GM19238 (cell line): ENCODE measurements around the gene ITPKB.
"Not testable (repeated sequence)": the region's sequence is repeated elsewhere in the genome, so short reads cannot be mapped to it uniquely, and the experiment has no call there.

Source experiments
- DNase-seq: peaks from one replicate; pipeline ENCODE4 v3.0.0; 2011; ENCODE audit warnings: low spot score; ENCODE audit not compliant: insufficient read length

The ITPKB gene

DNA sequence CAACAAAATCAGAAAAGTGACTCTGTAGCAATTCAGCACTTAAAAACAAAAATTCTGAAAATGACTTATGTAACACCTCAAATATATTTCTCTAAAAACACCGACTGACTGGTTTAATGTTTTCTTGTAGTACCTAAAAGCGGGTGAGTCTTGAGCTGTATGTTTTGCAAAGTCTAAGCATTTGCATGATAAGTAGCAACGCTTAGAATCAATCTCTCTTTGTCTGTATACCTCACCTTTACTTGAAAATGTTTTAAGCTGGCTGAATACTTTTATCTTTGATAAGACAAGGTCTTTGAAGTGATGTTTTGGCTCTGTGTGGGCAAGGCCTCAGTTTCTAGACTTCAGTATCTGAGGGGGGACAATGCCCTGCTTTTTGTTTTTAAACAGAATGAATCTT, 8.2 kb downstream of the ITPKB start:
- no peak for DNase-seq

DNA sequence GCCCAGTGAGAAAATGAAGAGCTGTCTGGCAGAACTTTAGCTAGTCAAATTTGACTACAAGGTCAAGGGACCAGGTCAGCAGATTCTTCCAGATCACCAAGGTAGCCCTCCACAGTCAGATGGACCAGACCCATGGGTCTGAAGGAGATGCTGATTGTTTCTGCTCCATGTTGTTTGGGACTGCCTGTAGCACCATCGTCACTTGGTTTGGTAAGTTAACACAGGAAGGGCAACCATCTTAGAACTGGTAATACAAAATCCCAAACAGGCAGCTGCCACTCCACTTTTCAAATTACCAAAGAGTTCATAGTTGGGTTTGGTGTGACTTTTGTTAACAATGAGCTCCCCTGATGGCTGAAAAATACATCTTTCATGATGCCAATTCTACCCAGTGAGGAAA, 9.0 kb downstream of the ITPKB start:
- DNase-seq: no peak

DNA sequence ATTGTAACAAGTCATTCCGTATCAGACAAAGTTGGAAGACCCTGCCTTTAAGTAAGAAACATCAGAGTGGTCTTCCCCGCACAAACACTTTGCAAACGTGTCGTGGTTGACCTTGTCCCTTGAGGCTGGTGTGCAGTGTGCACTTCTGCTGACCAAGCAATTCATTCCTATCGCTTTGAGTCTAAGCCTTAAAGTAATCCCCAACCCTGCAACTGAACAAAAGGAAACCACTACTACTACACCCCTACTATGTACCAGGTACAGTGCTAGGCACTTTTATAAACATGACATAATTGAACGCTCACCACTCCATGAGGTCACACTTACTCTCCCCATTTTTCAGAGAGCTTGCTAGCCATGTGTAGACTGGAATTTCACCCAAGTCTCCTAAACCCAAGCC, 10.6 kb downstream of the ITPKB start:
- no peak for DNase-seq

DNA sequence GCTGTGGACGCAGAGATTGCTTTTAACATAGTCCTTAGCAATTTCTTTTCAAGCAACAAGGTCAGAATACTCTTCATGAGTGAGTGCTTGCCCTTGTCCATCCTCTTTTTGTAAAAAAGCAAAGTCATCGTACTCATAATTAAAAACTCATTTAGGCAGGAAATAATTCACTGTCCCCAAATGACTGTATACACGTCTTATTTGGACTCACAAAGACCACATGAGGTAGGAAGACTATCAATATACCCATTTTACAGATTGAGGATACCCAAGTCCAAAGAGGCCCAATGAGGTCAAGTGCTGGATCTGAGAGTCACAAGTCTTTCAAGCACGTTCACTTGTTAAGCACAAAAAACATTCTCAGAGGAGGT, 13.2 kb downstream of the ITPKB start:
- DNase-seq: no peak

DNA sequence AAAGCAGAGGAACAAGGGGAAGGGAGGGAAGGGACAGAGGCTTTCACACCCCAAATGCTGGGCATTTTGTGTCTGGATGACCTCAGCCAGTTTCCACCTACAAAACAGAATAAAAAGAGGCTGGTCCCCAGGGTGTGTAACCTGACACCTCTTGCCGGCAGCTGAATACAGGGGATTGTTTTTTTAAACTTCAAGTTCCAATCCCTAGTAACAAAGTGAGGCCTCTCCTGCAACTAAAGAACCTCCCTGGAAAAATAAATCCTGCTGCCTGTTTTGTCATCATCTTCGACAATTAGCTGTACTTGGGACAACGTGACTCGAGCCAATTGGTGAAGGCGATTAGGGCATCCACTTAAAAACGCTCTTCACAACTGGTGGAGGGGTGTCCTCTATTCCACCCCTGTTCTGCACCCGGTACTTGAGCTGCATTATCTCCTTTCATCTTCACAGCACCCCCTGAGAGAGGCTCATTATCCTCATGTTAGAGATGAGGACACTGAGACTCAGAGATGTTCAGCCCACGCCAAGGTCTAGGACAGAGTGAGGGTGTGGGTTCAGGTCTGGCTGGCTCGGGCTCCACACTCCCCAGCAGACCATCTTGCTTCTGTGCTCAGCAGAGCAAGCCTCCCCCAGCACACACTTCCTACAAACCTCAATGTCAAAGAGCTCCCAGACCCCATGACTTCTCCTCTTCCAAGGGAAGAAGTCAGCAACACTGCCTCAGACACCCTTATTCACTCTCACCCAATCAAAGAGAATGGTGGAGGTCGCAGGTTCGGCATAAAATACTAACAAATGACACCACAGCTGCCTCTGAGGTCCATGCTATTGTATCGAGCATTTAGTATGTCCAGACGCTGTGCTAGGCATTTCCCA, 15.2 kb downstream of the ITPKB start:
- DNase-seq: no peak

DNA sequence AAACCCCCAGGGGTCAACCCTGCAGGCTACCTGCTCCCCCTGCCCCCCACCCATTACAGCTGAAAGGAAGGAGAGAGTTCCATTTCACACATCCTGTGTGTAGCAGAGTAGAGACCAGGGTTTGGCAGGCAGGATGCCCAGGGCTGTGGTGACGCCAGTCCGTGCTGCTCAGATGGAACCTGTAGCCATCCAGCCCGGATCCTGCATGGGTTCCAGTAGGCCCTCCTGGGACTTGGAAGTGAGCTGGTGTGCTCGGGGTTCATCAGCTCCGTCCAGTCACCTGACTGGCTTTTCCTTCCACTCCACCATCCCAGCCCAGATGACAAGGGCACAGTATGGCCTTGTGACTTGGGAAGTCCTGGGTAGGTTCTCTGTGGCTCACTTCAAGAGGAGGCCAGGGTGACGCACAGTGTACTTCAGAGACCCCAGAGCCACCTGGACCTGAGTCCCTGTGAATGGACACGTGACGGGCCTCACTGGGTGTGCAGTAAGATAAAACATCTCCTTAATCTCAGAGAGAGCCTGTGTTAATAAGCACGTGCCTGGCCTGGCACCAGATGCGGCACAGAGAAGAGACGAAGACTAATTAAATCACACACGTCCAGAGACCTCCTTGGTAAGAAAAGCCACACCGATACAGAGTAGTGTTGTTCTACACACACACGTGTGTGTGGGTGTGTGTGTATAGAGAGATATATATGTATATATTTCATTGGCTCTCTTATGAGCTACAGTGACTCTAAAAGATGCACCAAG, 16.0 kb downstream of the ITPKB start:
- no peak for DNase-seq

DNA sequence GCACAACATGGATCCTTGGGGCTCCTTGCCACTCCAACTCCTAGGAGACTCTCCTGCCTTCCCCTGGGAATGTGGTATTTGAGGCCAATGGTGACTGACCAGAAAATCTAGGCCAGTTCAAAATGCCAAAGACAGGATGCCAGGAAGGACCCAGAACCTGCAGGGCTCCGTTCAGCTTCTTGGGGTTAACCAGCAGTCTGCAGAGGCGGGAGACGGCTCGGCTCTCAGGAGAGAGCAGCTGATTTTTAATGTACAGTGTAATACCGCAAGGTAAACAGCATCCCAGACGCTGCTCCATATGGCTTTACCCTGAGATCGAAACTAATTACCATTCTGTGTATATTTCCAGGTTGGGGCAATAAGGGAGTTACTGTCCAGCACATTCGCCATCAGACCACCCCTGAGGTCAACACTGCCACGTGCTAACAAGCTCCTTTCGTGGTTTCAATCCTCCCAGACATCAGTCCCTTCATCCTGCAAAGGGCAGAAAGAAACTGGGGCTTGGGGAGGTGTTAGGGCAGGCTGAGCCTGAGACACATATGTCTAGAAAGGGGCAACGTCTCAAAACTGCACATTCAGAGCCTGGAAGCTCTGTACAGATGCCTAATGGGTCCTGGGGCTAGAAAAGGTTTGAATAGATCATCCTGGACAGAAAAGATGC, 16.7 kb downstream of the ITPKB start:
- DNase-seq: no peak

DNA sequence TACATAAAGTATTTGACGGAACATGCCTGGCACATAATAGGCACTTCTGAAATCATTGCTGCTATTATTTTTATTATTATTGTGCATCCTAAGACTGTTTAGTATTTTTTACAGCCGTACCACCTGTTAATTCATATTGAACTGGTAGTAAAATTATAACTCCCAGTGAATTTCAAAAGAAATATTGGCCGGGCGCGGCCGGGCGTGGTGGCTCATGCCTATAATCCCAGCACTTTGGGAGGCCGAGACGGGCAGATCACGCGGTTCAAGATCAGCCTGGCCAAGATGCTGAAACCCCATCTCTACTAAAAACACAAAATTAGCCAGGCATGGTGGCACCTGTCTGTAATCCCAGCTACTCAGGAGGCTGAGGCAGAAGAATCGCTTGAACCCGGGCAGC, 18.5 kb downstream of the ITPKB start:
- not testable (repeated sequence) for DNase-seq

DNA sequence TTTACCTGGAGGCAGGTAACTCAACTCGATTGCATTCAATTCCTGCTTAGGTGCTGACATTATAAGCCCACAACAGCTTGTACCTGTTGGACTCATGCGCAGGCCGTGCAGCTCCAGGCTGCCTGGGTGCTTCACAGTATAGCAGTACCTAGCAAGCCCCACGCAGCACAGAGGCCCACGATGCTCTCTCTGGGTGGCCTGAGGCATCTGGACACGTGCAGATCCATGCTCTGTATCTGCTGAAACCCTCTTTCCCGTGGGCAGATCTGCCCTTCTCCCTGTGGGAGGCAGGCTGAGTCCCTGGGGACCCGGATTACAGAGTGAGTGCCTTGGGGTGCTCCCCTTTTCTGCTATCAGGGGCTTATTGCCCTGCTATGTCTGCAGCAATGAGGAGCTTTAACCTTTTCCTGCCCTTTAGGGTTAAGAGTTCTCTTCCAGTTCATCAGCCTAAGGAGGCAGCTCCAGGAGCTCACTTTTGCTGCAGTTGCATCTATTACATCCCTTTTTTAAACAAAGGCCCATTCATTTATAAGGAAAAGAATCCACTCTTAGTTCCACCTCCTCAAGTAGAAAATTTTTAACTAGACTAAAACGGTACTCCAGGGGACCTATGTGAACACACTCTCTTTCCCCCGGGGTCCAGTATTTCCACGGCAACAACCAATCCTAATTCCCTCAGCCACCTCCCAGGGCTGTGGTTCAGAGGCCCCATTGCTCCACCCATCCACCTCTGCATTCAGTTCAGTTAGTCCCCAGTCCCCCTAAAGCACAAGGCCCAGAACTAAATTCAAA, 19.3 kb downstream of the ITPKB start:
- DNase-seq: no peak

DNA sequence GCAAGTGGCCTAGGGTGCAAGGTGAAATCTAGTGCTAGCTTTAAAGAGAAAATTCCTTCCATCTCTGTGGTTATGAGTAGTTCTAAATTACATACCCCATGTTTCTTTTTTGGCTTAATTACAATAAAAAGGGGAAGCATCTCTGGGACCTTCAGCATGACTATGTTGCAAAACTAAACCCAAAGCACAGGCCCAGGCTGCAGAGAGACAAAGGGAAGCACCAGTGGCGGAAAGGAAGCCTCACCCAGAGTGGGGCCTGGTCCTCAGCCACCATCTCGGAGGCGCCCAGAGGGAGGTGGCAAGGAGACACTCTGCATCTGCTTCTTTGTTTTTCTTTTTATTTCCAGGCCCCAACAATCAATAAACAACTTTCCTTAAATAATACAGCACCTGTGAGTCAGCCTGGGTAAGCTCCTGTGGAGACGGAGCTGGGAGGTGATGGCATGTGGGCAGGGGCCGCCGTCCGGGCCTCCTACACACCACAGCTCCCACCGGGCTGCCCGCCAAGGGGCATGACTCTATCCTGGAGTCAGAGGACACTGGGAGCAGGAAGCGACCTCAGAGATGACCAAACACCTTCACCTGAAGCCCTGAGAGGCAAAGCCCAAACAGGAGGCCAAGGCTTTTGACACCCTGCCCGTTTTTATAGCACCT, 21.7 kb downstream of the ITPKB start:
- DNase-seq: no peak

DNA sequence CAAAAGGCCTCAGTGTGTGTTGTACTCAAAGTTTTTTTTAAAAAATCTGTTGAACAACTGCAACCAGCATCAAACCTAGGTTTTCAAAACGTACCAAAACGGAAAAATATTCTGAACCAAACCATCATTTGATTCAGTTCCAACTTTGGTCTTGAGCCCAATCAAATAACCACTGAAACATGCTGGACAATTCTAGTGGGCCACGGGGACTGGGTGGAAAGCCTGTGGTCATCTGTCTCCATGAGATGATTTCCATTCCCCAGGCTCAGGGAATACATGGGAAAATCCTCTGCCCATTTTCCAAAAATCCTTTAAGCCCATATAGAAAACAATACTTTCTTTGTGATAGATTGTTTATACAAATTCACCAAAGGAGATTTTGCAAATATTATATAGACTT, 22.5 kb downstream of the ITPKB start:
- DNase-seq: no peak

DNA sequence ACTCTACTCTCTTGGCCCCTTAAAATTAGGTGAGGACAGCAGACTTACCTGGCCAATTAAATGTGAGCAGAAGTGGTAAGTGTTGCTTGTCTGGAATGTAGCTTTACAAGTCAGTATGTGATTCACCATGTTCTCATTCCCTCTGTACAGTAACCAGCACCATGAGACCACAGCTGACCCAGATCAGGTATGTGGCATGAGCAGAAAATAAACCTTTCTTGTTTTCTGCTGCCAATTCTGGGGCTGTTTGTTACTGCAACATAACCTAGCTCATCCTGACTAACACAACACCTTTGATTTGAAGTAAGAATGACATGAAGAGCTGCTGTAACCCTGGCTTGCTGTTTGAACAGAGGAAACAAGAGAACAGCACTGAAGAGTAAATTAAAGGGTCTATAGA, 24.9 kb downstream of the ITPKB start:
- no peak for DNase-seq

DNA sequence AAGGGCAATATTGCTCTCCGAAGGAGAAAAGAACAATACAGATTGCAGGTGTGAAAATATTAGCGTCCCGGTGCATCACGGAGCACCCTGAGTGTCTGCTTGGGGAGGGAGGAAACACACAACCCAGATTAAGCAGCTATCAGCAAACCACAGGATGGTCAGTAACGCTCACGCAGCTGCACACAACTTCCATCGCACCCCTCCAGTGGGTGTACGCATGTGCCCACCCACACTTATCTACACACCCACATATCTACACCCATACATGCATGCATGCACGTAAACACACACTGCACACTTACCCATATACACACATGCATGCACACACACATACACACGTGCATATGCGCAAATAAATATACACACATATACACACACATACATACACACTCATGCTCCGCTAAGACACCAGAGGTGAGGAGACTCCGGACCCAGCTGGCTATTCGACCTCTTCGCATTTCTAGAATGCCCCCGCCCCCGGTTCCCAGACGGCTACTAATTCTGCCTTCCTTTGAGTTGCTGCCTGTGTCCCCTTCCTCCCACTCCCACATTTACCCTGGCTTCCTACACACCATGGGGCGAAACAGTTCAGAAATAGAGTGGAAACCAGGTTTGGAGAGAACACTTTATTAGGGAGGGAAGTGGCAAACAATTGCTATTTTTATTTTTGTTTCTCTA, 26.2 kb downstream of the ITPKB start:
- no peak for DNase-seq

DNA sequence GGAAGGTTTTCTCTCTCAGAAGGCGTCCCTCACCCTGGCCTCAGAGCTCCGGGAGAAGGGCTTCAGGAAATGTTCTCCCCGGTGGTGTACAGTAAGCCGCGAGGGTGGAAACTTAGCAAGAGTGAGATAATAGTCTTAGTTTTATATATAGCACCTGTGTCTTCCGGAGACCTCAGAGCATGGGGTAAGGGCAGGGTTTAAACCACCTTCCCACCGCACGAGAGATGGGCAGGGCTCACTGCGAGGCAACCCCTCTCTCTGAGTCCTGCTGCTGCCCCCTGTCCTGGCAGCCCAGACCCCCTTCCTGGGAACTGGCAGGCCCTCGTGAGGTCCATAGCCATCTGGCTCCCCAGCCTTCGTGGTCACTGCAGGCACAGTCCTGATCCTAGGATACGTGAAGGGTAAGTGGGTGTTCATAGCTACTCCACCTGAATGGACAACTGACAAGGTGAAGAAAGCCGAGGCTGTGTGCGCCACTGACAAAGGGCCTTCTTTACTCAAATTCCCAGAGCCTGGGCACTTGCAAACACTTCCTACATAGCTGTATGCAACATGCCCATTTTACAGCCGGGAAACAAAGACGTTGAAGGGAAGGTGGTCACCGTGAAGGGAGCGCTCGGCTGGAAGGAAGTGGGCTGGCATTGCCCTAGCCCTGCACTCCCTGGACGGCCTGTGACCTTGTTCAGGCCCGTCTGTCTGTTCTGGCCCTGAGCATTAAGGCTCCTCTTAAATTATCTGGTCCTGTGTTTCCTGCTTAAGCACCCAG, 26.9 kb downstream of the ITPKB start:
- peak; percentile 43 for DNase-seq

DNA sequence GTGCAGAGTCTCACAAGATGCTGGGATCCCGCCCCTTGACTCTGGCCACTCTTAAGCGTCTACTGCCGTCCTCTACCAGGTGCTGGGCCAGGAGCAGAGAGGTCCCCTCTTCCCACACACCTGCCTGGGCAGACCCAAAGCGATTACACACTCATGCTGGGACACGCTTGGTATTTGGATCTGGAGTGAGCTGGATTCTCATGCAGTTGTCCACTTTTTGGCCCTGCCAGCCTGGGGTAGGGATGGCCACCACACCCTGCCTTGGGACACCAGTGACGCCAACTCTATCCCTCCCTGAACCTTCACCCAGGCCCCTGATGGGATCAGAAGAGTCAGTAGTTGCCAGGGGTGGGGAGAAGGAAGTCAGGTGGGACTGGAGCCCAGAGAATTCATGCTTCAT, 28.6 kb downstream of the ITPKB start:
- no peak for DNase-seq

DNA sequence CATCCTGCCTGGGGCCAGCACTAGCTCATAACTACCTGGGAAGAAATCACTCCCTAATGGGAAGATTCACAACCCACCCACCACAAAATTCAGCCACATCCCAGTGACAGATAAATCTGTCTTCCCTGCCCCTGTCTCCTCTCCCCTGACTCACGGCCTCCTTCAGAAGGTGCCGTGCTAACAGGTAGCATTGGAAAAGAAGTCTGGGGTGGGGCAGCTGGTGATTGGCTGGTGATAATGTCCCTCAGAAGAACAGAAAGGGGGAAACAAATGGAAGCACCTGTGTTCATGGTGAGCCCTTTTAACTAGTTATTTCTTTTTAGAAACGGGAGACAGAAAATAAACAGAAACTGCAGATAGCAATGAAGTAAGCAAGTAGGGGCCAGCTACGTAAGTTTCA, 29.1 kb downstream of the ITPKB start:
- DNase-seq: no peak

DNA sequence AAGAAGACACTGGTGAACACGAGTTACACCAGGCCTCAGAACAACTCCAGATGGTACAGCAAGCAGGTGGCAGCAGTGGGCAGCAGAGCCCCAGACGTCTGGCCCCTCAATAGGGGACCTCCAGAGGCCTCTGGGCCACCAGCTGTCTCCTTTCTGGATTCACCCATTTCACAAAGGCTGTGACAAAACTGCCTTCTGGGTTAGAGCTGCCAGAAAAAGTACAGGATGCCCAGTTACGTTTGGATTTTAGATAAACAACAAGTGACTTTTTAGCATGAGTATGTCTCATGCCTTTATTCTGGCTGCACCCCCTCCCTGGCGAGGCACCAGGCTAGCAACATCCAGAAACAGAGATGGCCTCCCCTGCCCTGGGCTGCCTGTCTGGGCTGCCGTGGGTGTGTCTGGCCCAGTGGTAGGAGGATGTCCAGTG, 30.1 kb downstream of the ITPKB start:
- no peak for DNase-seq

DNA sequence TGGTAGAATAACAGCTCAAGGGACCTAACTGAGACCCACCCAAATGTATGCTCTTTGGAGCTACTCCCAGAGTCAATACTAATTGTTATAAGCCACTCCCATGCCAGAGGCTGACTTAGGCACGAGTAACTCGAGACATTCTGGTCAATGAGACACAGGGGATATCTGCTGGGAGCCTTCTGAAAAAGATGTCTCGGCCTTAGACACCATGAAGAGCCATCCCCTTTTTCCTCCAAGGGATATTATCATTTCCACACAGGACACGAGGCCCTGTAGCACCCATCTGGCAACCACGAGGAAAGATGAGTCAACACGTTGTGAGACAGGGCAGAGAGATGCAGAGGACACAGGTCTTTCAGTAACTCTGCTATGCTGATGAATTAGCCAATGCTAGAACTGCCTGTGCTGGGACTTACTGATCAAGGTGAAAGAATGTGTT, 30.7 kb downstream of the ITPKB start:
- no peak for DNase-seq

DNA sequence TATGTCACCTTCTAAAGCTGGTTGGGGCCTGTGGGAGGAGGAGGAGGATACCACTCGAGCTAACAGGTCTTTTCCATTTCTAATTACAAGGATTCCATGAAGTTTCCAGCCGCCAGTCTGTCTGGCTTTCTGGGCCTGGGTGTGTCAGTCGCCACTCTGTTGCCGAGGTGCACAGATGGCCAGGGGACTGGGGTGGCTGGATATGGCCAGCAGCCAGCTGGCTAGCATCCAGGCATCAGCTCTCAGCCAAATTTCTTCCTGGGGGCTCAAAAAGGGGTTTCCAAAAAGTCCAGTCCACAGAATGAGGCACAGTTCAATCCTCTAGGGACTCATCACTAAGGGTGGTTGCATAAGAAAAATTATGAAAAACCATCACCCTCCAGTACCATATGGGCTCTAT, 32.4 kb downstream of the ITPKB start:
- no peak for DNase-seq
